Stimulated activated CD4-positive, alpha-beta T cell treated with anti-CD3 and anti-CD28 coated beads, TNF-alpha, amount 100 ng/mL, for 48 hours (primary cell): ENCODE measurements around the gene ZNF701.
"Not testable (repeated sequence)": the region's sequence is repeated elsewhere in the genome, so short reads cannot be mapped to it uniquely, and the experiment has no call there.

ENCODE experiments used
- DNase-seq, 3 donors: peaks; one replicate each; pipeline ENCODE4 v3.0.0-alpha.2; 2020; ENCODE audit warnings: low read depth in 3 of 3

Gene ZNF701

GRCh38 chr19:52566121-52566520, 4.0 kb upstream of the ZNF701 start:
- no peak for DNase-seq

GRCh38 chr19:52566588-52566987, 3.5 kb upstream of the ZNF701 start:
- no peak for DNase-seq

GRCh38 chr19:52567921-52568320, 2.2 kb upstream of the ZNF701 start:
- DNase-seq: no peak

GRCh38 chr19:52569638-52569999, 468 bp upstream of the ZNF701 start:
- DNase-seq: not testable (repeated sequence)

GRCh38 chr19:52584736-52585440, 14.8 kb downstream of the ZNF701 start:
- DNase-seq: no peak

GRCh38 chr19:52585604-52586003, 15.5 kb downstream of the ZNF701 start:
- no peak for DNase-seq

- DNase-seq: no peak
Measured at GRCh38 chr19:52590728-52591127, 20.6 kb downstream of the ZNF701 start.

- DNase-seq: no peak
Measured at GRCh38 chr19:52592301-52592700, 22.2 kb downstream of the ZNF701 start.

GRCh38 chr19:52593441-52593840, 23.4 kb downstream of the ZNF701 start:
- not testable (repeated sequence) for DNase-seq

GRCh38 chr19:52599241-52599640, 29.2 kb downstream of the ZNF701 start:
- DNase-seq: no peak

- DNase-seq: no peak
Measured at GRCh38 chr19:52600639-52601024, 30.5 kb downstream of the ZNF701 start.

GRCh38 chr19:52601025-52601973, 31.2 kb downstream of the ZNF701 start:
- DNase-seq: peak; percentile 86 to 96 (median 87)

GRCh38 chr19:52601974-52602366, 31.9 kb downstream of the ZNF701 start:
- DNase-seq: not testable (repeated sequence)

GRCh38 chr19:52602941-52603340, 32.9 kb downstream of the ZNF701 start:
- DNase-seq: no peak

GRCh38 chr19:52603558-52604207, 33.6 kb downstream of the ZNF701 start:
- DNase-seq: no peak

- no peak for DNase-seq
Measured at GRCh38 chr19:52613299-52613906, 43.3 kb downstream of the ZNF701 start.

- DNase-seq: no peak
Measured at GRCh38 chr19:52621376-52621775, 51.3 kb downstream of the ZNF701 start.

- DNase-seq: no peak
Measured at GRCh38 chr19:52622261-52622660, 52.2 kb downstream of the ZNF701 start.

- DNase-seq: no peak
Measured at GRCh38 chr19:52626915-52627314, 56.8 kb downstream of the ZNF701 start.

- not testable (repeated sequence) for DNase-seq
Measured at GRCh38 chr19:52627441-52627840, 57.4 kb downstream of the ZNF701 start.

GRCh38 chr19:52635786-52636570, 65.9 kb downstream of the ZNF701 start:
- no peak for DNase-seq
